Measurements from ENCODE around the gene TMEM131.

TMEM131 gene

DNA sequence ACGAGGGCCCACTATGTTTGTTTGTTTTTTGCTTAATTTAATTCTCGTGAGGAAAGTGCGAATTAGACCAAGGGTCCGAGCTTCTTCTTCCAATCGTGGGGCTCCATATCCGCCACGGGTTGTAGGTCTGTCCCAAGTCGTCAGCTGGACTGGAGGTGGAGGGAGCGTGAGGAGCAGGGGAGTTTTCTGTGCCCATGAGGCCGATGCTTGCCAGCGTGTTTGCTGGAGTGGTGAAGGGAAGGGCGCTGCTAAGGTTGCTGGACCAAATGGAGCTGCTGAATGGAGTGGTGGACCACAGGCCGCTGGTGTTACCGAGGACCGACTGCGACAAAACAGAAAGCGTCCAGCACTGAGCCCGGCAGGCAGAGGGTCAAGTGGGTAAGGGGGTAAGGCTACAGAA, 238.7 kb downstream of the TMEM131 start:
- Histone ChIP-seq H3K9me3 (ENCODE audit: insufficient read depth, low read length, severe bottlenecking) (no peaks in the 10 kb centered on the region), H3K79me2 (ENCODE audit: insufficient read depth, low read length) (no peaks in the 10 kb centered on the region), H3K27ac (ENCODE audit: low read length) (no peak overlapping the region), H3K4me3 (ENCODE audit: low read depth in 1 of 2, low read length in 2 of 2) (no peak overlapping the region), H3K9ac (ENCODE audit: low read depth, low read length) (no peak overlapping the region), H4K20me1 (ENCODE audit: insufficient read depth, low read length) (no peaks in the 10 kb centered on the region), H3K36me3 (ENCODE audit: insufficient read depth, low read length) (peaks cover 66% of the 10 kb centered on the region), H3K27me3 (ENCODE audit: insufficient read depth, low read length, poor library complexity) (no peaks in the 10 kb centered on the region), H3K4me2 (ENCODE audit: insufficient read depth, low read length) (no peak overlapping the region), H3K4me1 (ENCODE audit: insufficient read depth, low read length) (no peaks in the 10 kb centered on the region), H2AFZ (ENCODE audit: low read depth, low read length) (no peak overlapping the region)
- DNase-seq (no peak), ATAC-seq (ENCODE audit: insufficient read depth, low read depth) (no peak)
- TF ChIP-seq, protein P1, sequence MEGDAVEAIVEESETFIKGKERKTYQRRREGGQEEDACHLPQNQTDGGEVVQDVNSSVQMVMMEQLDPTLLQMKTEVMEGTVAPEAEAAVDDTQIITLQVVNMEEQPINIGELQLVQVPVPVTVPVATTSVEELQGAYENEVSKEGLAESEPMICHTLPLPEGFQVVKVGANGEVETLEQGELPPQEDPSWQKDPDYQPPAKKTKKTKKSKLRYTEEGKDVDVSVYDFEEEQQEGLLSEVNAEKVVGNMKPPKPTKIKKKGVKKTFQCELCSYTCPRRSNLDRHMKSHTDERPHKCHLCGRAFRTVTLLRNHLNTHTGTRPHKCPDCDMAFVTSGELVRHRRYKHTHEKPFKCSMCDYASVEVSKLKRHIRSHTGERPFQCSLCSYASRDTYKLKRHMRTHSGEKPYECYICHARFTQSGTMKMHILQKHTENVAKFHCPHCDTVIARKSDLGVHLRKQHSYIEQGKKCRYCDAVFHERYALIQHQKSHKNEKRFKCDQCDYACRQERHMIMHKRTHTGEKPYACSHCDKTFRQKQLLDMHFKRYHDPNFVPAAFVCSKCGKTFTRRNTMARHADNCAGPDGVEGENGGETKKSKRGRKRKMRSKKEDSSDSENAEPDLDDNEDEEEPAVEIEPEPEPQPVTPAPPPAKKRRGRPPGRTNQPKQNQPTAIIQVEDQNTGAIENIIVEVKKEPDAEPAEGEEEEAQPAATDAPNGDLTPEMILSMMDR (IDR thresholded peaks at IDR 0.05; ENCODE audit: borderline replicate concordance, extremely low read depth, low read length, poor library complexity, severe bottlenecking), result no peak
- TF ChIP-seq EZH2 (IDR thresholded peaks at IDR 0.05; ENCODE audit: borderline replicate concordance, low read depth, low read length, severe bottlenecking), result no peak

DNA sequence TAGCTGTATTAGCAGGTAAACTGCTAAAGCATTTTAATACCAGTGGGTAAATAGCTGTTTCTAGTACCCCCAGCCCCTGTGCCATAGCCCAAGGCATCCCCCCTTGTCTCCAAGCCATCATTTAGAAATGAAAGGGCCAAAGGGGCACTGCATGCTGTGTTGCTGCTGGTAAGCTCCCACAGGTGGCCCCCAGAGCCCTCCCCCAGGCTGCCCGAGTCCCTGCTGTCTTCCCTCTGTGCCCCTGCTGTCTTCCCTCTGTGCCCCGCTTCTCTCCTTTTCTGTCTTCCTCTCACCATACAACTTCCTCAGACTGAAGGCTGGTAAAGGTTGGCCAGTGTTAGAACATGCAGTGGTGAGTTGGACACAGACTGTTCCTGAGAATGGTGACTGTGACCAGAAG, 240.3 kb downstream of the TMEM131 start:
- Histone ChIP-seq H3K9ac (ENCODE audit: low read depth, low read length) (no peak overlapping the region), H3K9me3 (ENCODE audit: insufficient read depth, low read length, severe bottlenecking) (no peaks in the 10 kb centered on the region), H3K4me3 (ENCODE audit: low read depth in 1 of 2, low read length in 2 of 2) (no peak overlapping the region), H3K27ac (ENCODE audit: low read length) (no peak overlapping the region), H3K4me1 (ENCODE audit: insufficient read depth, low read length) (no peaks in the 10 kb centered on the region), H3K4me2 (ENCODE audit: insufficient read depth, low read length) (no peak overlapping the region), H3K36me3 (ENCODE audit: insufficient read depth, low read length) (peaks cover 50% of the 10 kb centered on the region), H2AFZ (ENCODE audit: low read depth, low read length) (no peak overlapping the region), H4K20me1 (ENCODE audit: insufficient read depth, low read length) (no peaks in the 10 kb centered on the region), H3K79me2 (ENCODE audit: insufficient read depth, low read length) (no peaks in the 10 kb centered on the region), H3K27me3 (ENCODE audit: insufficient read depth, low read length, poor library complexity) (no peaks in the 10 kb centered on the region)
- no peak for TF ChIP-seq EZH2 (IDR thresholded peaks at IDR 0.05; ENCODE audit: borderline replicate concordance, low read depth, low read length, severe bottlenecking)
- TF ChIP-seq, protein P1 (IDR thresholded peaks at IDR 0.05; ENCODE audit: borderline replicate concordance, extremely low read depth, low read length, poor library complexity, severe bottlenecking), result no peak
- no peak for ATAC-seq (ENCODE audit: insufficient read depth, low read depth)
- no peak for DNase-seq

DNA sequence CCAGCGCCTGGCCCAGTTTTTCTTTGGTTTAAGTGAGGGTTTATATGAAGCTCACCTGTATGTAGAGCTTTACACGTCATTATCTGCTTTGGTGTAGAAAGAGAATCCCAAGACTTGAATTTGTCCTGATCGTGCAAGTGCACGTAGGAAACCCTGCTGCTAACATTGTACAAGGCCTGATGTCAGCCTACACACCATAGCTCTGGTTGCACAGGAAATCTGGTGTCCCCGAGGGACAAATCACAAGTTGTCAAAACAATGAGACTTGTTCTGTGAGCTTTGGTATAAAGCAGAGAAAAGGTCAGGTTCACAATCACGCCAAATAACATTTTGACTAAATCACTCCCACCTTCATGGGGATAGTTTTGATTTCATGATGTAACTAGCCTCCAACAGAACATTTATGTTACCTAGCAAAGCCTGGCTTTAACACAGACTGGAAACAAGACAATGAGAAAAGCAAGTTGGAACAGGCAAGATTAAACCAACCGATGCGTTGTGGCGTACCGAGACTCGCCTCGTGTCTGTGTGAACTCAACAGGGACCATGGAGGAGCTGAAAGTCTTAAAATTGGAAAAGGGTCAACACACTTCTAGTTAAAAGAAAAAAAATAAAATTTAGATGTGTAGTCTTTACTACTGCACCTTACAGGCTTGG, 240.9 kb downstream of the TMEM131 start:
- Histone ChIP-seq H3K36me3 (ENCODE audit: insufficient read depth, low read length) (peaks cover 43% of the 10 kb centered on the region), H3K4me3 (ENCODE audit: low read depth in 1 of 2, low read length in 2 of 2) (no peak overlapping the region), H2AFZ (ENCODE audit: low read depth, low read length) (no peak overlapping the region), H3K4me2 (ENCODE audit: insufficient read depth, low read length) (no peak overlapping the region), H3K4me1 (ENCODE audit: insufficient read depth, low read length) (no peaks in the 10 kb centered on the region), H3K27ac (ENCODE audit: low read length) (no peak overlapping the region), H3K27me3 (ENCODE audit: insufficient read depth, low read length, poor library complexity) (no peaks in the 10 kb centered on the region), H3K9me3 (ENCODE audit: insufficient read depth, low read length, severe bottlenecking) (no peaks in the 10 kb centered on the region), H3K79me2 (ENCODE audit: insufficient read depth, low read length) (no peaks in the 10 kb centered on the region), H3K9ac (ENCODE audit: low read depth, low read length) (no peak overlapping the region), H4K20me1 (ENCODE audit: insufficient read depth, low read length) (no peaks in the 10 kb centered on the region)
- DNase-seq (no peak), ATAC-seq (ENCODE audit: insufficient read depth, low read depth) (no peak)
- TF ChIP-seq EZH2 (IDR thresholded peaks at IDR 0.05; ENCODE audit: borderline replicate concordance, low read depth, low read length, severe bottlenecking), result no peak
- TF ChIP-seq, protein P1 (IDR thresholded peaks at IDR 0.05; ENCODE audit: borderline replicate concordance, extremely low read depth, low read length, poor library complexity, severe bottlenecking), result no peak

Measured in DND-41 (cell line).